Activated B cell treated with CpG ODN at 0.5 μM for 24 hours (primary cell): Measurements from ENCODE around the gene CADM2. TPM values are rescaled to one million over a fixed set of nuclear protein-coding genes. Genes with fewer than 3 reads are reported as not detected.

Source experiments
- ATAC-seq: fragments of 200-7000 bp; cut with Tn5 transposase; one replicate; pipeline ENCODE4 v1.10.0; 2021; ENCODE audit warnings: low read depth, mild to moderate bottlenecking, moderate library complexity
- CTCF ChIA-PET: fragments of 350-600 bp; sonication (Branson Sonifier 250); formaldehyde crosslinking; loops from one replicate; lab custom pipeline; 2021; ENCODE audit warnings: antibody characterized with exemption; lab: Charles Lee
- POLR2A ChIA-PET: fragments of 350-600 bp; sonication (Branson Sonifier 250); formaldehyde crosslinking; loops from one replicate; lab custom pipeline; 2021; ENCODE audit warnings: antibody characterized with exemption; lab: Charles Lee
- DNase-seq: peaks from one replicate; pipeline ENCODE4 v3.0.0; 2022
- H3K27ac Mint-ChIP-seq: one replicate; pipeline ENCODE4 v1.8.0; 2020; ENCODE audit warnings: mixed read lengths
- H3K27me3 Mint-ChIP-seq: one replicate; pipeline ENCODE4 v1.8.0; 2021; ENCODE audit warnings: mixed read lengths
- H3K36me3 Mint-ChIP-seq: one replicate; pipeline ENCODE4 v1.8.0; 2021; ENCODE audit warnings: low read depth, mixed read lengths
- H3K4me1 Mint-ChIP-seq: one replicate; pipeline ENCODE4 v1.8.0; 2021; ENCODE audit warnings: mixed read lengths
- H3K4me3 Mint-ChIP-seq: one replicate; pipeline ENCODE4 v1.8.0; 2020; ENCODE audit warnings: mild to moderate bottlenecking, mixed read lengths
- H3K9me3 Mint-ChIP-seq: one replicate; pipeline ENCODE4 v1.8.0; 2020; ENCODE audit warnings: mixed read lengths
- CTCF ChIP-seq: fragments of 200-600 bp; IDR thresholded peaks from one replicate; pipeline ENCODE4 v1.8.0; 2022; ENCODE audit warnings: antibody characterized with exemption, mild to moderate bottlenecking
- intact Hi-C: fragments of 100-400 bp; cut with micrococcal nuclease; formaldehyde crosslinking; loops from one replicate; pipeline ENCODE4 v1.15.1; 2024
- total RNA-seq: library from RNA; stranded (reverse); gene quantifications from 2 replicates; pipeline ENCODE4 v1.2.3, GENCODE V29; 2022

CADM2 gene
- total RNA-seq, 1 donor from 2014 or later, result not detected

- CTCF ChIA-PET, result no interaction called here
- H3K27ac Mint-ChIP-seq, result no peak overlapping the region
- peaks cover 14% of the 10 kb centered on the region for H3K9me3 Mint-ChIP-seq
- H3K4me1 Mint-ChIP-seq, result no peaks in the 10 kb centered on the region
- H3K36me3 Mint-ChIP-seq, result no peaks in the 10 kb centered on the region
- no peak for DNase-seq
- intact Hi-C loops, result no loop called here
- ATAC-seq, result no peak
- no peak overlapping the region for H3K4me3 Mint-ChIP-seq
- no peaks in the 10 kb centered on the region for H3K27me3 Mint-ChIP-seq
- no peak for TF ChIP-seq CTCF
- POLR2A ChIA-PET, result no interaction called here
Measured at GRCh38 chr3:86104154-86104553, 1145.4 kb downstream of the CADM2 start.

- no peaks in the 10 kb centered on the region for H3K27me3 Mint-ChIP-seq
- H3K4me3 Mint-ChIP-seq, result no peak overlapping the region
- H3K36me3 Mint-ChIP-seq, result no peaks in the 10 kb centered on the region
- H3K9me3 Mint-ChIP-seq, result peaks cover 12% of the 10 kb centered on the region
- DNase-seq, result no peak
- ATAC-seq, result no peak
- H3K27ac Mint-ChIP-seq, result no peak overlapping the region
- intact Hi-C loops, result no loop called here
- ChIA-PET POLR2A (no interaction called here), CTCF (no interaction called here)
- no peaks in the 10 kb centered on the region for H3K4me1 Mint-ChIP-seq
- TF ChIP-seq CTCF, result no peak
Measured at GRCh38 chr3:86109434-86109833, 1150.6 kb downstream of the CADM2 start.
